GM19023 (cell line): ENCODE results near the gene RAB9B.
"Not testable (repeated sequence)": the region's sequence is repeated elsewhere in the genome, so short reads cannot be mapped to it uniquely, and the experiment has no call there.

Experiments
- ATAC-seq: cut with Tn5 transposase; IDR thresholded peaks from one replicate; pipeline ENCODE4 v1.9.1; 2021; ENCODE audit warnings: mild to moderate bottlenecking, moderate library complexity; ENCODE audit not compliant: unreplicated experiment

Gene RAB9B

GRCh38 chrX:103831803-103832544, at the start of gene RAB9B:
RAB9B (minus strand) TSS chrX:103832257; CDS start chrX:103825784, 6,473 bp downstream.
- peak; percentile 89 for ATAC-seq

- ATAC-seq, result no peak
Measured at GRCh38 chrX:103879339-103879738, 47.3 kb upstream of the RAB9B start.

- no peak for ATAC-seq
Measured at GRCh38 chrX:103878466-103879122, 46.5 kb upstream of the RAB9B start.

GRCh38 chrX:103877571-103877970, 45.5 kb upstream of the RAB9B start:
- no peak for ATAC-seq

GRCh38 chrX:103864886-103865534, 33.0 kb upstream of the RAB9B start:
- ATAC-seq, result no peak

- ATAC-seq, result no peak
Measured at GRCh38 chrX:103864149-103864548, 32.1 kb upstream of the RAB9B start.

- no peak for ATAC-seq
Measured at GRCh38 chrX:103861200-103861599, 29.1 kb upstream of the RAB9B start.

GRCh38 chrX:103849558-103849957, 17.5 kb upstream of the RAB9B start:
- ATAC-seq, result no peak

GRCh38 chrX:103847174-103847870, 15.3 kb upstream of the RAB9B start:
- no peak for ATAC-seq

- ATAC-seq, result no peak
Measured at GRCh38 chrX:103846386-103846785, 14.3 kb upstream of the RAB9B start.

GRCh38 chrX:103845165-103845653, 13.2 kb upstream of the RAB9B start:
- ATAC-seq, result peak; percentile 84

GRCh38 chrX:103839404-103839803, 7.3 kb upstream of the RAB9B start:
- ATAC-seq, result no peak

GRCh38 chrX:103831342-103831802, 685 bp downstream of the RAB9B start:
- ATAC-seq, result no peak

GRCh38 chrX:103830848-103831247, 1.2 kb downstream of the RAB9B start:
- no peak for ATAC-seq

- ATAC-seq, result no peak
Measured at GRCh38 chrX:103828529-103828928, 3.5 kb downstream of the RAB9B start.

GRCh38 chrX:103825881-103826280, 6.2 kb downstream of the RAB9B start:
- no peak for ATAC-seq

- no peak for ATAC-seq
Measured at GRCh38 chrX:103823591-103823990, 8.5 kb downstream of the RAB9B start.

- ATAC-seq, result not testable (repeated sequence)
Measured at GRCh38 chrX:103820802-103821201, 11.3 kb downstream of the RAB9B start.

- no peak for ATAC-seq
Measured at GRCh38 chrX:103818842-103819619, 13.0 kb downstream of the RAB9B start.

- ATAC-seq, result no peak
Measured at GRCh38 chrX:103817502-103817901, 14.6 kb downstream of the RAB9B start.
